Measurements from ENCODE around the gene FHIT. TPM values are rescaled to one million over a fixed set of nuclear protein-coding genes. Genes with fewer than 3 reads are reported as not detected.
"Not testable (repeated sequence)": the region's sequence is repeated elsewhere in the genome, so short reads cannot be mapped to it uniquely, and the experiment has no call there.

FHIT gene
- total RNA-seq, 1 donor from 2014 or later = 5.7 TPM

DNA sequence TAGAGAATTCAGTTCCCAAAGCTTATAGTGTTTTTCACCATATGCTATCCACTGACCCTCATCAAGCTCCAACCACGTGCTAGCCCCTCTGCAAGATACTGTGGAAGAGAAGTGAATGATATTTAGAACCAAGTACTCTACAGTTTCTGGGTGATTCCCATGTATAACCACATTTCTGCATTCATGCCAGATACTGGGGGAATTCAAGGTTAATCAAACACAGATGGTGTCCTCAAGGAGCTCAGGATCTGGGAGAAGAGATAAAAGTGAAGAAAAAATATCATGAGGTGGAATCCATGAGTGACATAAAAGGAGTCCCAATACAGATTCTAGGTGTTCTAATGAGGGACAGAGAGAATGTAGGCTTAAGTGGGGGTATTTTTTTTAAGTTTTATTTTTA, 195.8 kb downstream of the FHIT start:
- Histone ChIP-seq H3K4me3 (no peak overlapping the region), H3K79me2 (ENCODE audit: low read depth) (no peaks in the 10 kb centered on the region), H3K4me2 (no peak overlapping the region), H3K36me3 (no peaks in the 10 kb centered on the region), H3F3A (ENCODE audit: low read depth) (no peaks in the 10 kb centered on the region), H3K9ac (no peak overlapping the region), H3K27me3 (no peaks in the 10 kb centered on the region), H3K27ac (no peak overlapping the region), H2AFZ (replicated peaks) (no peak overlapping the region), H3K9me3 (ENCODE audit: low read depth) (no peaks in the 10 kb centered on the region), H4K20me1 (ENCODE audit: low read depth) (no peaks in the 10 kb centered on the region), H3K4me1 (no peaks in the 10 kb centered on the region)
- H3K9me3 Mint-ChIP-seq = no peaks in the 10 kb centered on the region
- H3K4me1 Mint-ChIP-seq = peaks cover 4% of the 10 kb centered on the region
- H3K27ac Mint-ChIP-seq = no peak overlapping the region
- no peak overlapping the region for H3K4me3 Mint-ChIP-seq
- H3K27me3 Mint-ChIP-seq (ENCODE audit: insufficient read depth, low read depth) = peaks cover 2% of the 10 kb centered on the region
- TF ChIP-seq EZH2 (IDR thresholded peaks at IDR 0.05) = no peak
- no peak for TF ChIP-seq CTCF (IDR thresholded peaks at IDR 0.05)
- TF ChIP-seq EZH2phosphoT487 (IDR thresholded peaks at IDR 0.05) = no peak
- DNase-seq (ENCODE audit: low spot score) = no peak
- no peaks in the 10 kb centered on the region for H3K36me3 Mint-ChIP-seq

GRCh38 chr3:61053781-61054496, 197.3 kb downstream of the FHIT start:
- no peaks in the 10 kb centered on the region for H3K9me3 Mint-ChIP-seq
- Histone ChIP-seq H3K27ac (no peak overlapping the region), H2AFZ (replicated peaks) (no peak overlapping the region), H3K27me3 (no peaks in the 10 kb centered on the region), H3K79me2 (ENCODE audit: low read depth) (no peaks in the 10 kb centered on the region), H3K4me3 (no peak overlapping the region), H3K9me3 (ENCODE audit: low read depth) (no peaks in the 10 kb centered on the region), H3K36me3 (no peaks in the 10 kb centered on the region), H3K4me1 (no peaks in the 10 kb centered on the region), H3F3A (ENCODE audit: low read depth) (no peaks in the 10 kb centered on the region), H4K20me1 (ENCODE audit: low read depth) (no peaks in the 10 kb centered on the region), H3K9ac (no peak overlapping the region), H3K4me2 (no peak overlapping the region)
- DNase-seq (ENCODE audit: low spot score) = no peak
- no peaks in the 10 kb centered on the region for H3K36me3 Mint-ChIP-seq
- H3K27ac Mint-ChIP-seq = no peak overlapping the region
- H3K4me1 Mint-ChIP-seq = no peaks in the 10 kb centered on the region
- peaks cover 2% of the 10 kb centered on the region for H3K27me3 Mint-ChIP-seq (ENCODE audit: insufficient read depth, low read depth)
- TF ChIP-seq CTCF (IDR thresholded peaks at IDR 0.05) = no peak
- no peak for TF ChIP-seq EZH2 (IDR thresholded peaks at IDR 0.05)
- no peak for TF ChIP-seq EZH2phosphoT487 (IDR thresholded peaks at IDR 0.05)
- no peak overlapping the region for H3K4me3 Mint-ChIP-seq

DNA sequence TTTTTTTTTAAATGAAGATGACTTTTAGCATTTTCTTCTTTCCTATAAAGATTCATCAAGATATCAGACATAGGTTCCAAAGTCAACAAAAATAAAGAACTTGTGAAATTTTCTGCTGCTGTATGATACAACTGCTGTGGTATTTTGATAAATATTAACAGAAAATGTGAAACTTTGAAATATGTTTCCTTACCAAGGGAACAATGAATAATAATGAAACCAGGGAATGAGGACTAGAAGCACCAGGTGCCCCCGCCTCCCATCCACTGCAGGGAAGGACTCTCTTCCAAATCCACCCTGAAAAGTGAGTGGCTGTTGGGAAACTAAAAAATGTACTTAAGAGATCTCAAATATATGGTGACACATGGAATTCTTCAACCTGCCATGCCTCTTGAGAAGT, 198.4 kb downstream of the FHIT start:
- Mint-ChIP-seq H3K9me3 (peaks cover 3% of the 10 kb centered on the region), H3K4me3 (no peak overlapping the region), H3K4me1 (no peaks in the 10 kb centered on the region), H3K36me3 (no peaks in the 10 kb centered on the region), H3K27ac (no peak overlapping the region), H3K27me3 (ENCODE audit: insufficient read depth, low read depth) (peaks cover 2% of the 10 kb centered on the region)
- no peak overlapping the region for H3K9ac ChIP-seq
- DNase-seq (ENCODE audit: low spot score) = no peak
- no peaks in the 10 kb centered on the region for H3K27me3 ChIP-seq
- H3K27ac ChIP-seq = no peak overlapping the region
- TF ChIP-seq EZH2 (IDR thresholded peaks at IDR 0.05) = no peak
- TF ChIP-seq EZH2phosphoT487 (IDR thresholded peaks at IDR 0.05) = no peak
- H3K4me3 ChIP-seq = no peak overlapping the region
- H3K4me1 ChIP-seq = no peaks in the 10 kb centered on the region
- H3K4me2 ChIP-seq = no peak overlapping the region
- H3K79me2 ChIP-seq (ENCODE audit: low read depth) = no peaks in the 10 kb centered on the region
- H3F3A ChIP-seq (ENCODE audit: low read depth) = no peaks in the 10 kb centered on the region
- no peaks in the 10 kb centered on the region for H3K9me3 ChIP-seq (ENCODE audit: low read depth)
- H3K36me3 ChIP-seq = no peaks in the 10 kb centered on the region
- no peak overlapping the region for H2AFZ ChIP-seq (replicated peaks)
- no peaks in the 10 kb centered on the region for H4K20me1 ChIP-seq (ENCODE audit: low read depth)

DNA sequence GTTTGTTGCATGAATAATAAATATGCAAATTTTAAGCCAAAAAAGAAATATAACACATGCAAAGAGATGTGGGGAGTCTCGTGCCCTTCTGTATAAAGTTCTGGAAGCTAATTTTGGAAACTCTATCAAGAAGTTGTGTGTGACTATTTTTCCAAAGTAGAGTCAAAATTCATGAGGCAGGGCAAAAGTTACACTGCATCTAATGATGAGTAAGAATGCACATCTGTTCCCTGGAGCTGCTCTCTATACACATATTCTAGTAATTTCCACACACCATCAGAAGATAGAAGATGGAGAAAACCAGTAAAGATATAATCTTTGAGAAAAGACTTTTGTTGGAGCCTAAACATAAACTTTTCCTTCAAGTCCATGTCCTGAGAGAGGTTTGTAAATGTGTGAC, 199.6 kb downstream of the FHIT start:
- no peak for DNase-seq (ENCODE audit: low spot score)
- Mint-ChIP-seq H3K9me3 (peaks cover 10% of the 10 kb centered on the region), H3K27ac (no peak overlapping the region), H3K27me3 (ENCODE audit: insufficient read depth, low read depth) (peaks cover 2% of the 10 kb centered on the region), H3K4me1 (no peaks in the 10 kb centered on the region), H3K4me3 (no peak overlapping the region), H3K36me3 (no peaks in the 10 kb centered on the region)
- H3K27ac ChIP-seq = no peak overlapping the region
- no peak overlapping the region for H3K4me2 ChIP-seq
- no peaks in the 10 kb centered on the region for H3K4me1 ChIP-seq
- no peaks in the 10 kb centered on the region for H3K36me3 ChIP-seq
- H3K27me3 ChIP-seq = no peaks in the 10 kb centered on the region
- no peak overlapping the region for H2AFZ ChIP-seq (replicated peaks)
- TF ChIP-seq EZH2 (IDR thresholded peaks at IDR 0.05) (no peak), EZH2phosphoT487 (IDR thresholded peaks at IDR 0.05) (no peak), CTCF (IDR thresholded peaks at IDR 0.05) (no peak)
- no peak overlapping the region for H3K4me3 ChIP-seq
- H4K20me1 ChIP-seq (ENCODE audit: low read depth) = no peaks in the 10 kb centered on the region
- no peak overlapping the region for H3K9ac ChIP-seq
- no peaks in the 10 kb centered on the region for H3F3A ChIP-seq (ENCODE audit: low read depth)
- H3K79me2 ChIP-seq (ENCODE audit: low read depth) = no peaks in the 10 kb centered on the region
- no peaks in the 10 kb centered on the region for H3K9me3 ChIP-seq (ENCODE audit: low read depth)

DNA sequence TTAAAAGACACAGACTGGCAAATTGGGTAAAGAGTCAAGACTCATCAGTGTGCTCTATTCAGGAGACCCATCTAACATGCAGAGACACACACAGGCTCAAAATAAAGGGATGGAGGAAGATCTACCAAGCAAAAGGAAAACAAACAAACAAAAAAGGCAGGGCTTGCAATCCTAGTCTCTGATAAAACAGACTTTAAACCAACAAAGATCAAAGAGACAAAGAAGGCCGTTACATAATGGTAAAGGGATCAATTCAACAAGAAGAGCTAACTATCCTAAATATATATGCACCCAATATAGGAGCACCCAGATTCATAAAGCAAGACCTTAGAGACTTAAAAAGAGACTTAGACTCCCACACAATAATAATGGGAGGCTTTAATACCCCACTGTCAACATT, 206.1 kb downstream of the FHIT start:
- H3K9me3 ChIP-seq (ENCODE audit: low read depth); H4K20me1 ChIP-seq (ENCODE audit: low read depth); H3K4me2 ChIP-seq; H2AFZ ChIP-seq (replicated peaks); H3K4me3 Mint-ChIP-seq; H3K36me3 Mint-ChIP-seq; H3K27ac Mint-ChIP-seq; H3K9ac ChIP-seq; H3K79me2 ChIP-seq (ENCODE audit: low read depth); H3K36me3 ChIP-seq; H3K4me1 Mint-ChIP-seq; H3K4me3 ChIP-seq; DNase-seq (ENCODE audit: low spot score); H3F3A ChIP-seq (ENCODE audit: low read depth); H3K27ac ChIP-seq; H3K27me3 Mint-ChIP-seq (ENCODE audit: insufficient read depth, low read depth); H3K27me3 ChIP-seq; H3K4me1 ChIP-seq: not testable (repeated sequence)
- H3K9me3 Mint-ChIP-seq = peaks cover 30% of the 10 kb centered on the region

Measured in neural progenitor cell (in vitro differentiated cells).